Renal cortex interstitium (tissue), 11 donors: ENCODE results near the gene DFFB. TPM values are rescaled to one million over a fixed set of nuclear protein-coding genes. Genes with fewer than 3 reads are reported as not detected.

Experiments used
- DNase-seq, 11 donors: peaks; one replicate each; pipeline ENCODE4 v3.0.0-alpha.2; 2013; ENCODE audit warnings: low read depth in 9 of 11, low spot score in 4 of 11; ENCODE audit errors: extremely low read depth in 1 of 11
- polyA plus RNA-seq, 3 donors: library from polyadenylated mRNA; unstranded; fragments of 120-200 nt; gene quantifications; one replicate each; pipeline ENCODE4 v1.2.1, GENCODE V29; 2013; ENCODE audit not compliant: insufficient read length in 3 of 3

The DFFB gene
- polyA plus RNA-seq, 3 donors: 7.8 to 9.5 (median 7.9) TPM

- DNase-seq: no peak
Measured at GRCh38 chr1:3889936-3890335, 32.7 kb downstream of the DFFB start.

- no peak for DNase-seq
Measured at GRCh38 chr1:3890389-3891328, 33.4 kb downstream of the DFFB start.

- DNase-seq: no peak
Measured at GRCh38 chr1:3891329-3891865, 34.1 kb downstream of the DFFB start.

- DNase-seq: no peak
Measured at GRCh38 chr1:3892748-3893147, 35.5 kb downstream of the DFFB start.

- no peak for DNase-seq
Measured at GRCh38 chr1:3893190-3893589, 35.9 kb downstream of the DFFB start.

- DNase-seq: no peak
Measured at GRCh38 chr1:3894626-3895278, 37.5 kb downstream of the DFFB start.

- DNase-seq: no peak
Measured at GRCh38 chr1:3895279-3895950, 38.1 kb downstream of the DFFB start.

- no peak for DNase-seq
Measured at GRCh38 chr1:3895951-3896325, 38.7 kb downstream of the DFFB start.

GRCh38 chr1:3896396-3897000 is 39.2 kb downstream of the DFFB start:
- no peak for DNase-seq

- no peak for DNase-seq
Measured at GRCh38 chr1:3898475-3898735, 41.1 kb downstream of the DFFB start.

- no peak for DNase-seq
Measured at GRCh38 chr1:3898994-3899753, 41.9 kb downstream of the DFFB start.

GRCh38 chr1:3899754-3900149 is 42.5 kb downstream of the DFFB start:
- peak in 2 of 11 donors; percentile 9 to 31 for DNase-seq

GRCh38 chr1:3900150-3900968 is 43.1 kb downstream of the DFFB start, which contains the start of gene C1orf174:
Gene C1orf174, minus strand, starts transcription at chr1:3900272. Its CDS starts 86 bp downstream, at chr1:3900186.
- peak; percentile 92 to 100 (median 98) for DNase-seq

GRCh38 chr1:3900969-3901529 is 43.8 kb downstream of the DFFB start:
- peak; percentile 87 to 97 (median 94) for DNase-seq

GRCh38 chr1:3902111-3902511 is 44.8 kb downstream of the DFFB start:
- no peak for DNase-seq

- no peak for DNase-seq
Measured at GRCh38 chr1:3902571-3903091, 45.4 kb downstream of the DFFB start.
